OCI-LY7 (cell line): ENCODE measurements around the gene S1PR2. TPM values are rescaled to one million over a fixed set of nuclear protein-coding genes. Genes with fewer than 3 reads are reported as not detected.

Source experiments
- BruUV-seq: library from RNA; stranded (reverse); fragments of 400-500 nt; replicated peaks from 2 replicates; lab custom pipeline; 2021; lab: Mats Ljungman, UMichigan
- CTCF ChIA-PET: fragments of 300-600 bp; sonication (Branson Sonifier 250); formaldehyde crosslinking; loops from one replicate; lab custom pipeline; 2022; ENCODE audit warnings: antibody characterized with exemption; ENCODE audit not compliant: unreplicated experiment; lab: Charles Lee
- POLR2A ChIA-PET: fragments of 300-600 bp; sonication (Branson Sonifier 250); formaldehyde crosslinking; loops from one replicate; lab custom pipeline; 2022; ENCODE audit warnings: antibody characterized with exemption; lab: Charles Lee
- DNase-seq: peaks from one replicate; pipeline ENCODE4 v3.0.0-alpha.2; 2015; ENCODE audit warnings: low spot score
- H2AFZ ChIP-seq: fragments of 200-600 bp; sonication (generic), shearing (Covaris generic); 2 replicates; pipeline ENCODE4 v1.6.1; 2014; ENCODE audit warnings: mild to moderate bottlenecking, antibody characterized with exemption, low read length, moderate library complexity
- H3K27ac ChIP-seq: fragments of 200-600 bp; sonication (generic); 2 replicates; pipeline ENCODE4 v1.5.1; 2014; ENCODE audit warnings: mixed run types, low read depth, mild to moderate bottlenecking, moderate library complexity, low read length, inconsistent platforms; ENCODE audit not compliant: poor library complexity, severe bottlenecking
- H3K36me3 ChIP-seq: fragments of 200-600 bp; sonication (generic); 2 replicates; pipeline ENCODE4 v1.6.1; 2014; ENCODE audit warnings: mild to moderate bottlenecking, antibody characterized with exemption, low read length, moderate library complexity, mixed read lengths; ENCODE audit not compliant: insufficient read depth
- H3K4me1 ChIP-seq: fragments of 200-600 bp; sonication (generic); 2 replicates; pipeline ENCODE4 v1.5.1; 2014; ENCODE audit warnings: mild to moderate bottlenecking, low read length; ENCODE audit not compliant: insufficient read depth, poor library complexity, severe bottlenecking
- H3K4me2 ChIP-seq: fragments of 200-600 bp; sonication (generic); 2 replicates; pipeline ENCODE4 v1.6.1; 2014; ENCODE audit warnings: mild to moderate bottlenecking, low read length
- H3K4me3 ChIP-seq: fragments of 200-600 bp; sonication (generic); 2 replicates; pipeline ENCODE4 v1.5.1; 2014; ENCODE audit warnings: mild to moderate bottlenecking, low read depth, low read length; ENCODE audit not compliant: poor library complexity, severe bottlenecking
- H3K79me2 ChIP-seq: fragments of 200-600 bp; sonication (generic); 2 replicates; pipeline ENCODE4 v1.6.1; 2016; ENCODE audit warnings: low read depth, mild to moderate bottlenecking, low read length, moderate library complexity, mixed read lengths; ENCODE audit not compliant: insufficient read depth
- H3K9me2 ChIP-seq: fragments of 200-600 bp; sonication (generic); 2 replicates; pipeline ENCODE4 v1.6.1; 2016; ENCODE audit warnings: mild to moderate bottlenecking, low read length, mixed read lengths; ENCODE audit not compliant: insufficient read depth
- H3K9me3 ChIP-seq: fragments of 200-600 bp; sonication (generic); 2 replicates; pipeline ENCODE4 v1.6.1; 2014; ENCODE audit warnings: mild to moderate bottlenecking, mixed run types, low read length, mixed read lengths
- H4K20me1 ChIP-seq: fragments of 200-600 bp; sonication (generic); 2 replicates; pipeline ENCODE4 v1.6.1; 2014; ENCODE audit warnings: mild to moderate bottlenecking, antibody characterized with exemption, low read length, moderate library complexity, mixed read lengths; ENCODE audit not compliant: insufficient read depth
- CTCF ChIP-seq: fragments of 200-600 bp; sonication (generic); conservative IDR thresholded peaks from 2 replicates; pipeline ENCODE4 v1.5.1; 2014; ENCODE audit warnings: mild to moderate bottlenecking, antibody characterized with exemption, low read length, moderate library complexity, mixed read lengths
- EZH2phosphoT487 ChIP-seq: fragments of 200-600 bp; sonication (generic); IDR thresholded peaks from 2 replicates; pipeline ENCODE4 v1.6.1; 2018; ENCODE audit warnings: low read depth, borderline replicate concordance, mild to moderate bottlenecking, mixed run types, antibody characterized with exemption, low read length, moderate library complexity, mixed read lengths
- intact Hi-C: fragments of 100-400 bp; cut with micrococcal nuclease; formaldehyde crosslinking; loops from one replicate; pipeline ENCODE4 v1.10.0; 2022; ENCODE audit not compliant: unreplicated experiment
- total RNA-seq, 2 experiments: library from RNA; depleted of rRNA in 1 of 2; stranded (reverse); fragments of >200 nt in 1 of 2; shearing (Covaris generic) in 1 of 2; gene quantifications; 2 replicates each; pipeline ENCODE4 v1.2.3, GENCODE V29; 2014 to 2022

The S1PR2 gene
- total RNA-seq, 2 experiments from 2014 or later, result 27.8 to 64.5 TPM

DNA sequence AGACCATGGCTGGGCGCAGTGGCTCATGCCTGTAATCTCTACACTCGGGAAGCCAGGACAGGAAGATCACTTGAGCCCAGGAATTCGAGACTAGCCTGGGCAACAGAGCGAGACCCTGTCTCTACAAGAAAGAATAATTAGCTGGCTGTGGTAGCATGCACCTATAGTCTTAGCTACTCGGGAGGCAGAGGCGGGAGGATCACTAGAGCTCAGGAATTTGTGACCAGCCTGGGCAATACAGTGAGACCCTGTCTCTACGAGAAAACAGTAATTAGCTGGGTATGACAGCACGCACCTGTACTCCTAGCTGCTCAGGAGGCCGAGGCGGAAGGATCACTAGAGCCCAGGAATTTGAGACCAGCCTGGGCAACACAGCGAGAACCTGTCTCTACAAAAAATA, 43.8 kb downstream of the S1PR2 start:
- Histone ChIP-seq H3K27ac (peak overlapping the region; percentile 45), H2AFZ (no peak overlapping the region), H3K79me2 (peaks cover 99% of the 10 kb centered on the region), H3K9me3 (no peaks in the 10 kb centered on the region), H3K4me3 (no peak overlapping the region), H3K9me2 (no peaks in the 10 kb centered on the region), H3K36me3 (peaks cover 94% of the 10 kb centered on the region), H4K20me1 (peaks cover 48% of the 10 kb centered on the region), H3K4me2 (peak overlapping the region; percentile 58; the same call in 1 of the 2 replicates), H3K4me1 (peaks cover 57% of the 10 kb centered on the region)
- ChIA-PET CTCF (no interaction called here), POLR2A (interaction anchor here (1.0 to 1.6 kb wide), 4 partner anchors 10 to 39 kb away, joined by 3 to 5 read pairs (median 3); no protein-coding TSS in a partner anchor)
- no peak for DNase-seq
- BruUV-seq, result no TSS peak
- intact Hi-C loops, result no loop called here
- TF ChIP-seq EZH2phosphoT487 (no peak), CTCF (no peak)

DNA sequence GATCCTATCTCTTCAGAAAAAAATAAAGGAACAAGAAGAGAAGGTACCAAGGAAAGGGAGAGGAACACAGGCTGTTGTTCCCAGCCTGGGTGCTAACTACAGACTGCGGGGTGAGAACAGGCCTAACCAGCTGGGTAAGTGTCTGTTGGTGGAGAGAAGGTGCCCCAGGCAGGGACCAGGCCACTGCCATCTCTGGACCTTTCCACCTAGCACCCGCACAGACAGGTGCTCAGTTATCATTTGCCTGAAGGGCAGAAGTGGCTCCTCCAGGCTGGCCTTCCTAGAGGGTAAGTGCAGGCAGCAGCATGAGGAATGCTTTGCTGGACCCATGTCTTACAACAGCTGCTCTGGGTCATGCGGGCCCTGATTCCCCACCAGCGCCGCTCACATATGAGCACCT, 46.5 kb downstream of the S1PR2 start:
- ChIA-PET CTCF (no interaction called here), POLR2A (no interaction called here)
- TF ChIP-seq CTCF (no peak), EZH2phosphoT487 (no peak)
- Histone ChIP-seq H3K9me3 (no peaks in the 10 kb centered on the region), H3K27ac (no peak overlapping the region), H3K36me3 (peaks cover 94% of the 10 kb centered on the region), H3K79me2 (peaks cover 97% of the 10 kb centered on the region), H2AFZ (no peak overlapping the region), H3K4me1 (peaks cover 31% of the 10 kb centered on the region), H3K4me2 (no peak overlapping the region), H4K20me1 (peaks cover 41% of the 10 kb centered on the region), H3K9me2 (no peaks in the 10 kb centered on the region), H3K4me3 (no peak overlapping the region)
- intact Hi-C loops, result no loop called here
- BruUV-seq, result no TSS peak
- no peak for DNase-seq

DNA sequence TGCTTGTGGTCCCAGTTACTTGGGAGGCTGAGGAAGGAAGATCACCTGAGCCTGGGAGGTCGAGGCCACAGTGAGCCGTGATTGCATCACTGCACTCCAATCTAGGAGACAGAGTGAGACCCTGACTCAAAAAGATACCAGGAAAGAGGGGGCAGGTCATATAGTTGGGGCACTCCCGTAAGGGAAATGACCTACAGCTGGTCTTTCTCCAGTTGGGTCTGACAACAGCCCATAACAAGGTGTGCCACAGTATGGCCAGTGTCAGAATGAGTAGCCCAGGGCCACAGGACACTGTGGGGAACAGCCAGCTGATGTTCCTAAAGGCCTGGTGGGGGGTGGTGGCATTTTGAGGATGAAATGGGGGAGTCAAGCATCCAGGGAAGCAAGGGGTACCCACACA, 47.2 kb downstream of the S1PR2 start:
- BruUV-seq, result no TSS peak
- H3K9me3 ChIP-seq, result no peaks in the 10 kb centered on the region
- H2AFZ ChIP-seq, result no peak overlapping the region
- H3K79me2 ChIP-seq, result peaks cover 97% of the 10 kb centered on the region
- ChIA-PET CTCF (no interaction called here), POLR2A (no interaction called here)
- no peak overlapping the region for H3K4me2 ChIP-seq
- peaks cover 95% of the 10 kb centered on the region for H3K36me3 ChIP-seq
- H4K20me1 ChIP-seq, result peaks cover 37% of the 10 kb centered on the region
- H3K4me3 ChIP-seq, result no peak overlapping the region
- no peak for DNase-seq
- peaks cover 28% of the 10 kb centered on the region for H3K4me1 ChIP-seq
- intact Hi-C loops, result no loop called here
- no peaks in the 10 kb centered on the region for H3K9me2 ChIP-seq
- peak overlapping the region; percentile 25 for H3K27ac ChIP-seq
- TF ChIP-seq CTCF, result no peak
- no peak for TF ChIP-seq EZH2phosphoT487
